ENCODE results near the gene RIPPLY2.

RIPPLY2 gene

GRCh38 chr6:83849127-83849526 lies 4.0 kb upstream of the RIPPLY2 start:
- TF ChIP-seq ZNF274 (IDR thresholded peaks at IDR 0.05; ENCODE audit: low read depth, low read length): no peak
- no peak overlapping the region for H3K4me3 ChIP-seq (ENCODE audit: low read length)

GRCh38 chr6:83849610-83850009 lies 3.5 kb upstream of the RIPPLY2 start:
- no peak for TF ChIP-seq ZNF274 (IDR thresholded peaks at IDR 0.05; ENCODE audit: low read depth, low read length)

GRCh38 chr6:83852528-83853177 lies 507 bp upstream of the RIPPLY2 start:
- TF ChIP-seq ZNF274 (IDR thresholded peaks at IDR 0.05; ENCODE audit: low read depth, low read length): no peak
- H3K4me3 ChIP-seq (ENCODE audit: low read length): peak overlapping the region; percentile 48; the same call in 1 of the 2 replicates

More at GRCh38 chr6:83849610-83850009, 3.5 kb upstream of the RIPPLY2 start:
- no peak overlapping the region for H3K4me3 ChIP-seq (ENCODE audit: low read length)

GRCh38 chr6:83854001-83854501 lies 891 bp downstream of the RIPPLY2 start:
- H3K4me3 ChIP-seq (ENCODE audit: low read length): no peak overlapping the region; the same call in 1 of the 2 replicates
- TF ChIP-seq ZNF274 (IDR thresholded peaks at IDR 0.05; ENCODE audit: low read depth, low read length): no peak

GRCh38 chr6:83854766-83855165 lies 1.6 kb downstream of the RIPPLY2 start:
- TF ChIP-seq ZNF274 (IDR thresholded peaks at IDR 0.05; ENCODE audit: low read depth, low read length): no peak
- H3K4me3 ChIP-seq (ENCODE audit: low read length): no peak overlapping the region

GRCh38 chr6:83859410-83860358 lies 6.5 kb downstream of the RIPPLY2 start, which contains the start of gene CYB5R4:
CYB5R4 (plus strand) TSS chr6:83859689; CDS start chr6:83859783, 94 bp downstream.
- TF ChIP-seq ZNF274 (IDR thresholded peaks at IDR 0.05; ENCODE audit: low read depth, low read length): no peak
- peak within 1 kb of the TSS; percentile 93 for H3K4me3 ChIP-seq (ENCODE audit: low read length)

GRCh38 chr6:83860359-83860755 lies 7.2 kb downstream of the RIPPLY2 start:
- no peak for TF ChIP-seq ZNF274 (IDR thresholded peaks at IDR 0.05; ENCODE audit: low read depth, low read length)

GRCh38 chr6:83860782-83861495 lies 7.8 kb downstream of the RIPPLY2 start:
- TF ChIP-seq ZNF274 (IDR thresholded peaks at IDR 0.05; ENCODE audit: low read depth, low read length): no peak
- H3K4me3 ChIP-seq (ENCODE audit: low read length): peak overlapping the region; percentile 93

More at GRCh38 chr6:83860359-83860755, 7.2 kb downstream of the RIPPLY2 start:
- H3K4me3 ChIP-seq (ENCODE audit: low read length): peak overlapping the region; percentile 93

GRCh38 chr6:83862776-83863471 lies 9.8 kb downstream of the RIPPLY2 start:
- no peak for TF ChIP-seq ZNF274 (IDR thresholded peaks at IDR 0.05; ENCODE audit: low read depth, low read length)
- no peak overlapping the region for H3K4me3 ChIP-seq (ENCODE audit: low read length)

- H3K4me3 ChIP-seq (ENCODE audit: low read length): no peak overlapping the region
These were observed 13.9 kb downstream of the RIPPLY2 start for GRCh38 chr6:83867043-83867442.

GRCh38 chr6:83867527-83868161 lies 14.5 kb downstream of the RIPPLY2 start:
- TF ChIP-seq ZNF274 (IDR thresholded peaks at IDR 0.05; ENCODE audit: low read depth, low read length): no peak
- H3K4me3 ChIP-seq (ENCODE audit: low read length): no peak overlapping the region

More at GRCh38 chr6:83867043-83867442, 13.9 kb downstream of the RIPPLY2 start:
- TF ChIP-seq ZNF274 (IDR thresholded peaks at IDR 0.05; ENCODE audit: low read depth, low read length): no peak

- no peak for TF ChIP-seq ZNF274 (IDR thresholded peaks at IDR 0.05; ENCODE audit: low read depth, low read length)
- H3K4me3 ChIP-seq (ENCODE audit: low read length): no peak overlapping the region
These were observed 15.5 kb downstream of the RIPPLY2 start for GRCh38 chr6:83868639-83869038.

- H3K4me3 ChIP-seq (ENCODE audit: low read length): no peak overlapping the region
- no peak for TF ChIP-seq ZNF274 (IDR thresholded peaks at IDR 0.05; ENCODE audit: low read depth, low read length)
These were observed 17.5 kb downstream of the RIPPLY2 start for GRCh38 chr6:83870649-83871048.

Measured in GM08714 (cell line).